ENCODE data around the gene HYCC1. TPM values are rescaled to one million over a fixed set of nuclear protein-coding genes. Genes with fewer than 3 reads are reported as not detected.

The HYCC1 gene
- total RNA-seq, 4 donors from 2014 or later, result 3.6 to 13.4 (median 10.2) TPM

GRCh38 chr7:22992874-22993840, 20.8 kb downstream of the HYCC1 start:
- 93 to 94% methylated on average over 3 of the region's 3 CpGs for whole genome bisulfite sequencing, 2 donors
- TF ChIP-seq POLR2A (IDR thresholded peaks at IDR 0.05), result no peak
- TF ChIP-seq CTCF (IDR thresholded peaks at IDR 0.05), result no peak
- intact Hi-C loops (cut with DNase I; ENCODE audit: low total_unique reads), result no loop called here
- no peak for DNase-seq (ENCODE audit: low spot score in 2 of 2)
- no peak overlapping the region for H3K4me3 ChIP-seq (ENCODE audit: low read depth, poor library complexity, severe bottlenecking)

- intact Hi-C loops (cut with DNase I; ENCODE audit: low total_unique reads), result no loop called here
- no peak overlapping the region for H3K4me3 ChIP-seq (ENCODE audit: low read depth, poor library complexity, severe bottlenecking)
- WGBS, 2 donors, result 55 to 68% methylated on average over 1 of the region's 1 CpG
- TF ChIP-seq POLR2A (IDR thresholded peaks at IDR 0.05), result no peak
- no peak for TF ChIP-seq CTCF (IDR thresholded peaks at IDR 0.05)
- no peak for DNase-seq (ENCODE audit: low spot score in 2 of 2)
Observed at GRCh38 chr7:22990588-22990949, 23.4 kb downstream of the HYCC1 start.

GRCh38 chr7:22989643-22990587, 24.0 kb downstream of the HYCC1 start:
- no peak overlapping the region for H3K4me3 ChIP-seq (ENCODE audit: low read depth, poor library complexity, severe bottlenecking)
- no peak for DNase-seq (ENCODE audit: low spot score in 2 of 2)
- TF ChIP-seq CTCF (IDR thresholded peaks at IDR 0.05) (no peak), POLR2A (IDR thresholded peaks at IDR 0.05) (no peak)
- WGBS, 2 donors, result 77 to 89% methylated on average over 3 of the region's 3 CpGs
- intact Hi-C loops (cut with DNase I; ENCODE audit: low total_unique reads), result no loop called here

- H3K4me3 ChIP-seq (ENCODE audit: low read depth, poor library complexity, severe bottlenecking), result no peak overlapping the region
- TF ChIP-seq POLR2A (IDR thresholded peaks at IDR 0.05), result no peak
- TF ChIP-seq CTCF (IDR thresholded peaks at IDR 0.05), result no peak
- DNase-seq (ENCODE audit: low spot score in 2 of 2), result no peak
- intact Hi-C loops (cut with DNase I; ENCODE audit: low total_unique reads), result no loop called here
- 83 to 89% methylated on average over 5 of the region's 5 CpGs for whole genome bisulfite sequencing, 2 donors
Observed at GRCh38 chr7:22985436-22985835, 28.5 kb downstream of the HYCC1 start.

GRCh38 chr7:22983257-22983855, 30.6 kb downstream of the HYCC1 start:
- no peak overlapping the region for H3K4me3 ChIP-seq (ENCODE audit: low read depth, poor library complexity, severe bottlenecking)
- 94 to 97% methylated on average over 6 of the region's 6 CpGs for WGBS, 2 donors
- intact Hi-C loops (cut with DNase I; ENCODE audit: low total_unique reads), result no loop called here
- no peak for TF ChIP-seq POLR2A (IDR thresholded peaks at IDR 0.05)
- no peak for DNase-seq (ENCODE audit: low spot score in 2 of 2)

Measured in lower leg skin (tissue), 4 donors.